Measurements from ENCODE around the gene CSRNP3.

CSRNP3 gene

DNA sequence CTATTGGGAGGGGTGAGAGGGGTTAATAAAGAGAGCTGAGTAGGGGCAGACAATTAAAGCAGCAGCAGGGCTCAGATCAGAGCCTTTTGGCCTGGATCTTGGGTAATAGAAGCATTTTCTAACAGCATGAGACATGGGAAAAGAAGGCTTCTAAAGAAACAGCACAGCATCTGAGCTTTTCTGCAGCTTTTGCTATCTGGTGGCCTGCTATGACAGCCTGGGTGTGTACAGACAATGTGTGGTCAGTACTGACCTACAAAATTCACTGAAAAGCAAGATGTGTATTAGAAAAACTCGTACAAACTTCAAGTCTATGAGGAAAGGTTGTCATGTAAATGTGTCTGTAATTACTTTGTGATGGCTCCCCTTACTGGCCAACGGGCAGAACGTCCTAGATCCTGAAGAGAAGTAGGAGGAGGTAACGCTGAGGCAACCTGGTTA is 229.0 kb downstream of the CSRNP3 start:
- Mint-ChIP-seq H3K36me3 (ENCODE audit: low read depth) (no peaks in the 10 kb centered on the region), H3K27ac (no peak overlapping the region), H3K9me3 (no peaks in the 10 kb centered on the region), H3K4me3 (no peak overlapping the region), H3K4me1 (ENCODE audit: low read depth) (no peaks in the 10 kb centered on the region), H3K27me3 (ENCODE audit: low read depth) (peaks cover 17% of the 10 kb centered on the region)

DNA sequence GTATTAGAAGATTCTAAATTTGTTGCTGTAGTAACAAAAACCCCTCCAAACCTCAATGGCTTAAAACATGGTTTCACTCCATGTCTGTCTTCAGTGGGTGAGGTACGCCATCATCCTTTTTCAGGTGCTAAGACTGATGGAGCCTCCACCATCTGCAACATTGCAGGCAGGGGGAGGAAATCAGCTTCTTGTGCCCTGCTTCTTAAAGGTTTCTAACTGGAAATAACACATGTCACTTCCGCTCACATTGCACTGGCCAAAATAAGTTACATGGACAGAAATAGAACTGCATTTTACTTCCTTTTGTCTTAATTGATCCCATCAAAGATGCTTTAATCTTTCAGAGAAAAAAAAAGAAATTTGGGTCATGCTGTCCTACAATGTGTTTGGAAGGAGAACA is 230.4 kb downstream of the CSRNP3 start:
- Mint-ChIP-seq H3K4me3 (no peak overlapping the region), H3K36me3 (ENCODE audit: low read depth) (no peaks in the 10 kb centered on the region), H3K27ac (no peak overlapping the region), H3K9me3 (no peaks in the 10 kb centered on the region), H3K4me1 (ENCODE audit: low read depth) (no peaks in the 10 kb centered on the region), H3K27me3 (ENCODE audit: low read depth) (peaks cover 17% of the 10 kb centered on the region)

DNA sequence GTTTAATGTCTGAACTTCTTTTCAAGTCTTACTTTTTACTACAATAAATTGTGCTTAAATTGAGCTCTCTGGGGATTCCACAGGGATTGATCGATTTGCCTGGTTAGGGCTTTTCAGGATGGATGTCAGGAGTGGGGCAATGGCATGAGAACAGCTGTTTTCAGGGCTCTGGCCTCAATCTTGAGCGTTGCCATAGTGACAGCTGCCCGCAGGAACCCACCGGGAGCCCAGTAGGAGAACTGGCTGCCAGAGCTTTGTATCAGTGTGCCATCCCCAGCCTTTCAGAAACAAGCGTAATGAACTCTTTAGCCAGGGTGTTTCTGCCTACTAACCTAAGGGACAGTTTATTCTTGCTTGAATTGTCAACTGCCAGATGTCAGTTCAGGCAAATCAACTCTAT is 231.0 kb downstream of the CSRNP3 start:
- Mint-ChIP-seq H3K27ac (no peak overlapping the region), H3K36me3 (ENCODE audit: low read depth) (no peaks in the 10 kb centered on the region), H3K9me3 (no peaks in the 10 kb centered on the region), H3K4me3 (no peak overlapping the region), H3K27me3 (ENCODE audit: low read depth) (peaks cover 17% of the 10 kb centered on the region), H3K4me1 (ENCODE audit: low read depth) (no peaks in the 10 kb centered on the region)

DNA sequence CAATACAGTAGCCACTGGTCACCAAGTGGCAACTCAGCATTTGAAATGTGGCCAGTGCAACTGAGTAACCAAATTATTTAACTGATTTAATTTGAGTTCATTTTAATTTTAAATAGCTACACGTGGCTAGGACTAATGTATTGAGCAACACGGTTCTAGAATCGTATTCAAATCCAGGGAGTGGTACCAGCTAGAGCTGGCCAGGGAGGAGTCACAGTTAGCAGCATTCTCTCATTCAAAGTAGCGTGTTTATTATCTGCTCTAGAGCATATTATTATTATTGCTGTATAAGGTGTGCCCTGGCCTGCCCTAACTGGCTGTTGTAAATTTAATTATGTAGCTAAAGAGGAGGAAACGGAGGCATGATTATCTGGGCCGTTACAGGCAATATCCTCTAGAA is 231.6 kb downstream of the CSRNP3 start:
- H3K27ac Mint-ChIP-seq = no peak overlapping the region
- no peaks in the 10 kb centered on the region for H3K4me1 Mint-ChIP-seq (ENCODE audit: low read depth)
- H3K9me3 Mint-ChIP-seq = no peaks in the 10 kb centered on the region
- no peaks in the 10 kb centered on the region for H3K36me3 Mint-ChIP-seq (ENCODE audit: low read depth)
- H3K4me3 Mint-ChIP-seq = no peak overlapping the region
- H3K27me3 Mint-ChIP-seq (ENCODE audit: low read depth) = peaks cover 17% of the 10 kb centered on the region

DNA sequence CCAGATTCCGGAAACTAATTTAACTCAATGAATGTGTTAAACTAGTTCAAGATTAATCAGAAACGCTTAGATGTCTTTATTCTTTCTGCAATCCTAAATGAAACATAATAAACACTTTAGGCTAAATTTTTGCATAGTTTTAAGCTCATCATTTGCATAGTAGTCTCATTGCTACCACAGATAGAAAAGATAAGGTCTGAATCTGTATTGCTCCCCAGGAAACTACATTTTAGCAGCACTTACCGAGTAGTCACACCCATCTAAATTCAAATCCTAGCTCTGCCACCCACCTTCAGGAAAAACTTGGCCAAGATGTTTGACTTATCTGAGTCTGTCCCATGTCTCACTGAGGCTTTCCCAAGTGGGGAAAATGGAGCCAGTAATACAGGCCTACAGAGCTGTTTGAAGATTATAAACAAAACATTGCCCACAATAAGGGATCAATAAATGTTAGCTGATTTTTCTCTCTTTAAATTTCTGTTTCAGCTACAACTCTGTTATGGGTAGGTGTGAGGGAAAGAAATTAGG is 237.5 kb downstream of the CSRNP3 start:
- no peak overlapping the region for H3K27ac Mint-ChIP-seq

GRCh38 chr2:165716091-165716490 is 246.6 kb downstream of the CSRNP3 start:
- no peak overlapping the region for H3K4me3 Mint-ChIP-seq
- H3K4me1 Mint-ChIP-seq (ENCODE audit: low read depth) = no peaks in the 10 kb centered on the region
- peaks cover 3% of the 10 kb centered on the region for H3K27me3 Mint-ChIP-seq (ENCODE audit: low read depth)
- no peak overlapping the region for H3K27ac Mint-ChIP-seq
- no peaks in the 10 kb centered on the region for H3K36me3 Mint-ChIP-seq (ENCODE audit: low read depth)
- no peaks in the 10 kb centered on the region for H3K9me3 Mint-ChIP-seq

More for the DNA sequence above, 237.5 kb downstream of the CSRNP3 start:
- H3K9me3 Mint-ChIP-seq = no peaks in the 10 kb centered on the region
- H3K36me3 Mint-ChIP-seq (ENCODE audit: low read depth) = no peaks in the 10 kb centered on the region
- no peak overlapping the region for H3K4me3 Mint-ChIP-seq
- no peaks in the 10 kb centered on the region for H3K27me3 Mint-ChIP-seq (ENCODE audit: low read depth)
- H3K4me1 Mint-ChIP-seq (ENCODE audit: low read depth) = no peaks in the 10 kb centered on the region

- no peak overlapping the region for H3K4me3 Mint-ChIP-seq
- H3K36me3 Mint-ChIP-seq (ENCODE audit: low read depth) = no peaks in the 10 kb centered on the region
- no peaks in the 10 kb centered on the region for H3K9me3 Mint-ChIP-seq
- no peak overlapping the region for H3K27ac Mint-ChIP-seq
- no peaks in the 10 kb centered on the region for H3K4me1 Mint-ChIP-seq (ENCODE audit: low read depth)
- H3K27me3 Mint-ChIP-seq (ENCODE audit: low read depth) = peaks cover 3% of the 10 kb centered on the region
Observed at GRCh38 chr2:165718610-165719210, 249.2 kb downstream of the CSRNP3 start.

DNA sequence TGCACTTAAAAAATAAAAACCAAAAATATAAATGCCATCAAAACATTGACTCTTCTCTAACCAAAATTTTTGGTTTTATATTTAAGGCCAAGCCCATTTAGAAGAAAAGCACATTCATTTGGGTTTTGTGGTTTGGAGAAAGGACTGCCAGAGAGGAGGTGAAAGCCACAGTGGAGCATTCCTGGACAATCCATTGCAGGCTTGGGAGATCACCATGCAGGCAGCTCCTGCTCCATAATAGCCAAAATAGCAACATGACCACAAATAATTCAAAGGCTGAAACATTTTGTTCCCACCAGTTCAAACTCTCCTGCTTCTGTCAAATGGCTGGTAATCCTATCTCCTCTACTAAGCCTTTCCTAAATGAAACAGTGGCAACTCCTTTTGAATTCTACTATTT is 251.0 kb downstream of the CSRNP3 start:
- Mint-ChIP-seq H3K27ac (no peak overlapping the region), H3K27me3 (ENCODE audit: low read depth) (peaks cover 3% of the 10 kb centered on the region), H3K36me3 (ENCODE audit: low read depth) (no peaks in the 10 kb centered on the region), H3K4me1 (ENCODE audit: low read depth) (no peaks in the 10 kb centered on the region), H3K4me3 (no peak overlapping the region), H3K9me3 (no peaks in the 10 kb centered on the region)

DNA sequence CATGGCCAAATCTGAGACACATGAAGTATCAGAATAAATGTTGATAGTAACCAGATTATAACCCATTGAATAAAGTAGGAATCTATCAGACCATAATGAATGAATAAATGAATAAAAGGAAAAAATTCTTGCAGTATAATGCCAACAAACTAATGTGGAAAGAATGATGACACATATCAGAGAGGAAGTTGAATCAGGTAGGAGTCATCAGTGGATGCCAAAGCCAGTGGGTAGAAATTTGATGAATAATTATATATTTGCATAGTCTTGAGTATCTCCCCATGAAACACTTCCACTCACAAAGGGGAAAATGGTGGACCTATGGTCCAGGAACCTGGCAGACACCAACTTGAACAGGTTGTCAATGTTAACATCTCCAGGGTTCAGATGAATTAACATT is 255.9 kb downstream of the CSRNP3 start:
- Mint-ChIP-seq H3K9me3 (no peaks in the 10 kb centered on the region), H3K36me3 (ENCODE audit: low read depth) (no peaks in the 10 kb centered on the region), H3K4me3 (no peak overlapping the region), H3K4me1 (ENCODE audit: low read depth) (no peaks in the 10 kb centered on the region), H3K27ac (no peak overlapping the region), H3K27me3 (ENCODE audit: low read depth) (peaks cover 3% of the 10 kb centered on the region)

Data from T-helper 1 cell treated with Interleukin-12 subunit alpha and Interleukin-12 subunit beta and Interleukin-4 antibody, amounts not matched to agents 30 μg/mL and 1 μg/mL, for 36 hours (primary cell).